H1 (cell line): ENCODE measurements around the gene ZNF385D. TPM values are rescaled to one million over a fixed set of nuclear protein-coding genes. Genes with fewer than 3 reads are reported as not detected.

ENCODE experiments used
- BACH1 ChIP-seq: IDR thresholded peaks from 2 replicates; pipeline ENCODE4 v1.6.1; 2012; ENCODE audit warnings: low read length, improper control_type of control experiment
- polyA plus RNA-seq, 7 experiments: library from polyadenylated mRNA; depleted of rRNA in 3 of 7; stranded (reverse) in 5 of 7; unstranded in 2 of 7; fragments of >200 nt in 5 of 7; fragments of 200-250 nt in 2 of 7; gene quantifications; 1 replicate in 5 of 7; 2 replicates in 1 of 7; 4 replicates in 1 of 7; pipeline versions ENCODE4 v1.2.1 to v1.2.3, GENCODE V29; 2011 to 2013; ENCODE audit warnings: missing spikeins in 2 of 7, mixed read lengths in 2 of 7
- total RNA-seq: library from RNA; stranded (reverse); fragmentation: NEBNext Ultra II Directional; extraction: Animal tissue kit (Norgen Biotek cat#: 25700); gene quantifications from 2 replicates; pipeline ENCODE4 v1.2.1, GENCODE V29; 2021
- TF ChIP-seq, protein P1 (sequence below): fragments of 300-600 bp; sonication (generic); IDR thresholded peaks from 2 replicates; pipeline ENCODE4 v1.7.1; 2012; ENCODE audit warnings: low read length, moderate library complexity, mild to moderate bottlenecking, inconsistent platforms; ENCODE audit not compliant: insufficient replicate concordance
- TF ChIP-seq, protein P2 (sequence below): IDR thresholded peaks from 2 replicates; pipeline ENCODE4 v1.6.1; 2012; ENCODE audit warnings: low read length, inconsistent platforms

Gene ZNF385D
- total and polyA plus RNA-seq, 2 of the 8 experiments (the other 6 are each of a cell fraction or from before 2014, with no cell fraction given): 5.9 to 10.8 TPM

DNA sequence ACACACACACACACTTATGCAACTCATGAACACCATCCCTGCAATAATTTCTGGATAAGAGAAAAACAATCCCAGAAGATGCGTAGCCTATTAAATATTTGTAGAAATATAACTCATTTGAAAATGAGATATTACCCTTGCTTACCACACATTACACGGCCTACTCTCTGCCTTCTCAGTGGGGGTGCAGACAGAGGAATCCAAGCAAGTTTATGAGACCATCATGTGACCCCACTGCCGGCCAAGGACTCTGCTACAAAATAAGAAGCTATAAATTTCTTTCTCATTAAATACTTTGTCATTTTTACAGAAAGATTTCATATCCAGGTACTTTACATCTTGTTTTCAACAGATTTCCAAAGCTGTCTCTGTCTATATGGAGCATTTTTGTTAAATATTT, 286.3 kb downstream of the ZNF385D start (continued):
- TF ChIP-seq, protein P1, sequence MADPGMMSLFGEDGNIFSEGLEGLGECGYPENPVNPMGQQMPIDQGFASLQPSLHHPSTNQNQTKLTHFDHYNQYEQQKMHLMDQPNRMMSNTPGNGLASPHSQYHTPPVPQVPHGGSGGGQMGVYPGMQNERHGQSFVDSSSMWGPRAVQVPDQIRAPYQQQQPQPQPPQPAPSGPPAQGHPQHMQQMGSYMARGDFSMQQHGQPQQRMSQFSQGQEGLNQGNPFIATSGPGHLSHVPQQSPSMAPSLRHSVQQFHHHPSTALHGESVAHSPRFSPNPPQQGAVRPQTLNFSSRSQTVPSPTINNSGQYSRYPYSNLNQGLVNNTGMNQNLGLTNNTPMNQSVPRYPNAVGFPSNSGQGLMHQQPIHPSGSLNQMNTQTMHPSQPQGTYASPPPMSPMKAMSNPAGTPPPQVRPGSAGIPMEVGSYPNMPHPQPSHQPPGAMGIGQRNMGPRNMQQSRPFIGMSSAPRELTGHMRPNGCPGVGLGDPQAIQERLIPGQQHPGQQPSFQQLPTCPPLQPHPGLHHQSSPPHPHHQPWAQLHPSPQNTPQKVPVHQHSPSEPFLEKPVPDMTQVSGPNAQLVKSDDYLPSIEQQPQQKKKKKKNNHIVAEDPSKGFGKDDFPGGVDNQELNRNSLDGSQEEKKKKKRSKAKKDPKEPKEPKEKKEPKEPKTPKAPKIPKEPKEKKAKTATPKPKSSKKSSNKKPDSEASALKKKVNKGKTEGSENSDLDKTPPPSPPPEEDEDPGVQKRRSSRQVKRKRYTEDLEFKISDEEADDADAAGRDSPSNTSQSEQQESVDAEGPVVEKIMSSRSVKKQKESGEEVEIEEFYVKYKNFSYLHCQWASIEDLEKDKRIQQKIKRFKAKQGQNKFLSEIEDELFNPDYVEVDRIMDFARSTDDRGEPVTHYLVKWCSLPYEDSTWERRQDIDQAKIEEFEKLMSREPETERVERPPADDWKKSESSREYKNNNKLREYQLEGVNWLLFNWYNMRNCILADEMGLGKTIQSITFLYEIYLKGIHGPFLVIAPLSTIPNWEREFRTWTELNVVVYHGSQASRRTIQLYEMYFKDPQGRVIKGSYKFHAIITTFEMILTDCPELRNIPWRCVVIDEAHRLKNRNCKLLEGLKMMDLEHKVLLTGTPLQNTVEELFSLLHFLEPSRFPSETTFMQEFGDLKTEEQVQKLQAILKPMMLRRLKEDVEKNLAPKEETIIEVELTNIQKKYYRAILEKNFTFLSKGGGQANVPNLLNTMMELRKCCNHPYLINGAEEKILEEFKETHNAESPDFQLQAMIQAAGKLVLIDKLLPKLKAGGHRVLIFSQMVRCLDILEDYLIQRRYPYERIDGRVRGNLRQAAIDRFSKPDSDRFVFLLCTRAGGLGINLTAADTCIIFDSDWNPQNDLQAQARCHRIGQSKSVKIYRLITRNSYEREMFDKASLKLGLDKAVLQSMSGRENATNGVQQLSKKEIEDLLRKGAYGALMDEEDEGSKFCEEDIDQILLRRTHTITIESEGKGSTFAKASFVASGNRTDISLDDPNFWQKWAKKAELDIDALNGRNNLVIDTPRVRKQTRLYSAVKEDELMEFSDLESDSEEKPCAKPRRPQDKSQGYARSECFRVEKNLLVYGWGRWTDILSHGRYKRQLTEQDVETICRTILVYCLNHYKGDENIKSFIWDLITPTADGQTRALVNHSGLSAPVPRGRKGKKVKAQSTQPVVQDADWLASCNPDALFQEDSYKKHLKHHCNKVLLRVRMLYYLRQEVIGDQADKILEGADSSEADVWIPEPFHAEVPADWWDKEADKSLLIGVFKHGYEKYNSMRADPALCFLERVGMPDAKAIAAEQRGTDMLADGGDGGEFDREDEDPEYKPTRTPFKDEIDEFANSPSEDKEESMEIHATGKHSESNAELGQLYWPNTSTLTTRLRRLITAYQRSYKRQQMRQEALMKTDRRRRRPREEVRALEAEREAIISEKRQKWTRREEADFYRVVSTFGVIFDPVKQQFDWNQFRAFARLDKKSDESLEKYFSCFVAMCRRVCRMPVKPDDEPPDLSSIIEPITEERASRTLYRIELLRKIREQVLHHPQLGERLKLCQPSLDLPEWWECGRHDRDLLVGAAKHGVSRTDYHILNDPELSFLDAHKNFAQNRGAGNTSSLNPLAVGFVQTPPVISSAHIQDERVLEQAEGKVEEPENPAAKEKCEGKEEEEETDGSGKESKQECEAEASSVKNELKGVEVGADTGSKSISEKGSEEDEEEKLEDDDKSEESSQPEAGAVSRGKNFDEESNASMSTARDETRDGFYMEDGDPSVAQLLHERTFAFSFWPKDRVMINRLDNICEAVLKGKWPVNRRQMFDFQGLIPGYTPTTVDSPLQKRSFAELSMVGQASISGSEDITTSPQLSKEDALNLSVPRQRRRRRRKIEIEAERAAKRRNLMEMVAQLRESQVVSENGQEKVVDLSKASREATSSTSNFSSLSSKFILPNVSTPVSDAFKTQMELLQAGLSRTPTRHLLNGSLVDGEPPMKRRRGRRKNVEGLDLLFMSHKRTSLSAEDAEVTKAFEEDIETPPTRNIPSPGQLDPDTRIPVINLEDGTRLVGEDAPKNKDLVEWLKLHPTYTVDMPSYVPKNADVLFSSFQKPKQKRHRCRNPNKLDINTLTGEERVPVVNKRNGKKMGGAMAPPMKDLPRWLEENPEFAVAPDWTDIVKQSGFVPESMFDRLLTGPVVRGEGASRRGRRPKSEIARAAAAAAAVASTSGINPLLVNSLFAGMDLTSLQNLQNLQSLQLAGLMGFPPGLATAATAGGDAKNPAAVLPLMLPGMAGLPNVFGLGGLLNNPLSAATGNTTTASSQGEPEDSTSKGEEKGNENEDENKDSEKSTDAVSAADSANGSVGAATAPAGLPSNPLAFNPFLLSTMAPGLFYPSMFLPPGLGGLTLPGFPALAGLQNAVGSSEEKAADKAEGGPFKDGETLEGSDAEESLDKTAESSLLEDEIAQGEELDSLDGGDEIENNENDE: no peak
- TF ChIP-seq, protein P2, sequence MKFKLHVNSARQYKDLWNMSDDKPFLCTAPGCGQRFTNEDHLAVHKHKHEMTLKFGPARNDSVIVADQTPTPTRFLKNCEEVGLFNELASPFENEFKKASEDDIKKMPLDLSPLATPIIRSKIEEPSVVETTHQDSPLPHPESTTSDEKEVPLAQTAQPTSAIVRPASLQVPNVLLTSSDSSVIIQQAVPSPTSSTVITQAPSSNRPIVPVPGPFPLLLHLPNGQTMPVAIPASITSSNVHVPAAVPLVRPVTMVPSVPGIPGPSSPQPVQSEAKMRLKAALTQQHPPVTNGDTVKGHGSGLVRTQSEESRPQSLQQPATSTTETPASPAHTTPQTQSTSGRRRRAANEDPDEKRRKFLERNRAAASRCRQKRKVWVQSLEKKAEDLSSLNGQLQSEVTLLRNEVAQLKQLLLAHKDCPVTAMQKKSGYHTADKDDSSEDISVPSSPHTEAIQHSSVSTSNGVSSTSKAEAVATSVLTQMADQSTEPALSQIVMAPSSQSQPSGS: no peak
- no peak for TF ChIP-seq BACH1
